Measurements from ENCODE around the gene ITSN1. TPM values are rescaled to one million over a fixed set of nuclear protein-coding genes. Genes with fewer than 3 reads are reported as not detected.
"Not testable (repeated sequence)": the region's sequence is repeated elsewhere in the genome, so short reads cannot be mapped to it uniquely, and the experiment has no call there.

ITSN1 gene
- total RNA-seq, 4 donors from 2014 or later = 29.6 to 42.2 (median 41.1) TPM

GRCh38 chr21:33781121-33781520 is 138.8 kb downstream of the ITSN1 start:
- intact Hi-C loops (cut with DNase I) = no loop called here

GRCh38 chr21:33783187-33783979 is 141.1 kb downstream of the ITSN1 start:
- no peak for DNase-seq
- Histone ChIP-seq H3K4me1 (no peaks in the 10 kb centered on the region), H3K27ac (no peak overlapping the region), H3K9me3 (no peaks in the 10 kb centered on the region), H3K27me3 (no peaks in the 10 kb centered on the region), H3K36me3 (no peaks in the 10 kb centered on the region), H3K4me3 (replicated peaks in 1 of 3) (no peak overlapping the region)
- 83 to 90% methylated on average over 2 of the region's 2 CpGs for WGBS, 2 donors
- TF ChIP-seq CTCF (IDR thresholded peaks at IDR 0.05) (no peak), POLR2A (IDR thresholded peaks at IDR 0.05) (no peak)
- intact Hi-C loops (cut with DNase I) = no loop called here

More at GRCh38 chr21:33781121-33781520, 138.8 kb downstream of the ITSN1 start:
- no peaks in the 10 kb centered on the region for H3K27me3 ChIP-seq
- H3K4me3 ChIP-seq (replicated peaks in 1 of 3) = no peak overlapping the region
- no peak for TF ChIP-seq POLR2A (IDR thresholded peaks at IDR 0.05)
- no peak for TF ChIP-seq CTCF (IDR thresholded peaks at IDR 0.05)
- no peak overlapping the region for H3K27ac ChIP-seq
- WGBS, 2 donors = 87 to 97% methylated on average over 2 of the region's 2 CpGs
- no peak for DNase-seq
- no peaks in the 10 kb centered on the region for H3K4me1 ChIP-seq
- no peaks in the 10 kb centered on the region for H3K9me3 ChIP-seq
- H3K36me3 ChIP-seq = no peaks in the 10 kb centered on the region

- intact Hi-C loops (cut with DNase I) = no loop called here
- no peak overlapping the region for H3K27ac ChIP-seq
- H3K27me3 ChIP-seq = no peaks in the 10 kb centered on the region
- TF ChIP-seq POLR2A (IDR thresholded peaks at IDR 0.05) = no peak
- no peak for TF ChIP-seq CTCF (IDR thresholded peaks at IDR 0.05)
- H3K4me3 ChIP-seq (replicated peaks in 1 of 3) = no peak overlapping the region
- WGBS, 2 donors = 95 to 96% methylated on average over 2 of the region's 2 CpGs
- peaks cover 0 to 4% of the 10 kb centered on the region in 2 donors for H3K4me1 ChIP-seq
- H3K9me3 ChIP-seq = no peaks in the 10 kb centered on the region
- DNase-seq = no peak
- no peaks in the 10 kb centered on the region for H3K36me3 ChIP-seq
Observed at GRCh38 chr21:33787431-33787830, 145.1 kb downstream of the ITSN1 start.

- H3K27ac ChIP-seq; intact Hi-C loops (cut with DNase I); DNase-seq; H3K27me3 ChIP-seq; H3K9me3 ChIP-seq; H3K4me3 ChIP-seq (replicated peaks in 1 of 3); H3K4me1 ChIP-seq; H3K36me3 ChIP-seq: not testable (repeated sequence)
- 96 to 99% methylated on average over 5 of the region's 5 CpGs for WGBS, 2 donors
Observed at GRCh38 chr21:33788438-33788837, 146.1 kb downstream of the ITSN1 start.

- Histone ChIP-seq H3K36me3 (peaks cover 0 to 4% of the 10 kb centered on the region in 2 donors), H3K4me1 (peaks cover 0 to 4% of the 10 kb centered on the region in 2 donors), H3K4me3 (replicated peaks in 1 of 3) (no peak overlapping the region), H3K9me3 (no peaks in the 10 kb centered on the region), H3K27me3 (no peaks in the 10 kb centered on the region), H3K27ac (no peak overlapping the region)
- intact Hi-C loops (cut with DNase I) = no loop called here
- 73 to 89% methylated on average over 1 of the region's 1 CpG for WGBS, 2 donors
- no peak for DNase-seq
- TF ChIP-seq POLR2A (IDR thresholded peaks at IDR 0.05) (no peak), CTCF (IDR thresholded peaks at IDR 0.05) (no peak)
Observed at GRCh38 chr21:33789697-33790096, 147.4 kb downstream of the ITSN1 start.

All from thyroid gland (tissue), 4 donors.